Measurements from ENCODE around the gene SIGLEC7. TPM values are rescaled to one million over a fixed set of nuclear protein-coding genes. Genes with fewer than 3 reads are reported as not detected.

The SIGLEC7 gene
- total RNA-seq, 1 experiment from 2014 or later: not detected

- CTCF ChIA-PET: no interaction called here
- no TSS peak for BruUV-seq (replicated peaks)
- H3K4me1 Mint-ChIP-seq (ENCODE audit: low read depth, unreplicated experiment): peaks cover 8% of the 10 kb centered on the region
- no peak for DNase-seq
- no peak for TF ChIP-seq CTCF (IDR thresholded peaks at IDR 0.05; ENCODE audit: unreplicated experiment)
- no peaks in the 10 kb centered on the region for H3K36me3 Mint-ChIP-seq (ENCODE audit: insufficient read depth, unreplicated experiment)
- no peak within 1 kb of the TSS for H3K27ac Mint-ChIP-seq (ENCODE audit: unreplicated experiment)
- no peak within 1 kb of the TSS for H3K4me3 Mint-ChIP-seq (ENCODE audit: low read depth, unreplicated experiment)
- no peaks in the 10 kb centered on the region for H3K27me3 Mint-ChIP-seq (ENCODE audit: unreplicated experiment)
- no peaks in the 10 kb centered on the region for H3K9me3 Mint-ChIP-seq (ENCODE audit: low read depth, unreplicated experiment)
- intact Hi-C loops (cut with micrococcal nuclease; ENCODE audit: unreplicated experiment): no loop called here
Measured at GRCh38 chr19:51124729-51125128, 17.4 kb upstream of the SIGLEC7 start, which contains the start of gene SIGLEC9. TSS of gene SIGLEC9 (plus strand) at chr19:51124906. CDS start at chr19:51124975, 69 bp downstream.

GRCh38 chr19:51125421-51126075, 16.6 kb upstream of the SIGLEC7 start:
- no peak for TF ChIP-seq CTCF (IDR thresholded peaks at IDR 0.05; ENCODE audit: unreplicated experiment)
- DNase-seq: no peak
- intact Hi-C loops (cut with micrococcal nuclease; ENCODE audit: unreplicated experiment): no loop called here
- no TSS peak for BruUV-seq (replicated peaks)
- no peak overlapping the region for H3K27ac Mint-ChIP-seq (ENCODE audit: unreplicated experiment)
- H3K27me3 Mint-ChIP-seq (ENCODE audit: unreplicated experiment): no peaks in the 10 kb centered on the region
- H3K4me1 Mint-ChIP-seq (ENCODE audit: low read depth, unreplicated experiment): peaks cover 8% of the 10 kb centered on the region
- H3K9me3 Mint-ChIP-seq (ENCODE audit: low read depth, unreplicated experiment): no peaks in the 10 kb centered on the region
- CTCF ChIA-PET: no interaction called here
- no peak overlapping the region for H3K4me3 Mint-ChIP-seq (ENCODE audit: low read depth, unreplicated experiment)
- no peaks in the 10 kb centered on the region for H3K36me3 Mint-ChIP-seq (ENCODE audit: insufficient read depth, unreplicated experiment)

GRCh38 chr19:51127032-51127431, 15.1 kb upstream of the SIGLEC7 start:
- Mint-ChIP-seq H3K27ac (ENCODE audit: unreplicated experiment) (no peak overlapping the region), H3K36me3 (ENCODE audit: insufficient read depth, unreplicated experiment) (no peaks in the 10 kb centered on the region), H3K27me3 (ENCODE audit: unreplicated experiment) (no peaks in the 10 kb centered on the region), H3K9me3 (ENCODE audit: low read depth, unreplicated experiment) (no peaks in the 10 kb centered on the region), H3K4me1 (ENCODE audit: low read depth, unreplicated experiment) (peaks cover 8% of the 10 kb centered on the region), H3K4me3 (ENCODE audit: low read depth, unreplicated experiment) (no peak overlapping the region)
- no peak for DNase-seq
- no TSS peak for BruUV-seq (replicated peaks)
- TF ChIP-seq CTCF (IDR thresholded peaks at IDR 0.05; ENCODE audit: unreplicated experiment): no peak
- CTCF ChIA-PET: no interaction called here
- intact Hi-C loops (cut with micrococcal nuclease; ENCODE audit: unreplicated experiment): no loop called here

GRCh38 chr19:51127755-51128154, 14.3 kb upstream of the SIGLEC7 start:
- CTCF ChIA-PET: no interaction called here
- H3K27me3 Mint-ChIP-seq (ENCODE audit: unreplicated experiment): no peaks in the 10 kb centered on the region
- H3K4me3 Mint-ChIP-seq (ENCODE audit: low read depth, unreplicated experiment): no peak overlapping the region
- no peaks in the 10 kb centered on the region for H3K9me3 Mint-ChIP-seq (ENCODE audit: low read depth, unreplicated experiment)
- BruUV-seq (replicated peaks): no TSS peak
- intact Hi-C loops (cut with micrococcal nuclease; ENCODE audit: unreplicated experiment): no loop called here
- H3K36me3 Mint-ChIP-seq (ENCODE audit: insufficient read depth, unreplicated experiment): no peaks in the 10 kb centered on the region
- H3K27ac Mint-ChIP-seq (ENCODE audit: unreplicated experiment): no peak overlapping the region
- no peak for TF ChIP-seq CTCF (IDR thresholded peaks at IDR 0.05; ENCODE audit: unreplicated experiment)
- H3K4me1 Mint-ChIP-seq (ENCODE audit: low read depth, unreplicated experiment): peaks cover 8% of the 10 kb centered on the region
- DNase-seq: no peak

Measured in Calu3 (cell line).